GF-D8 (cell line): ENCODE measurements around the gene SPHK2.
"Not testable (repeated sequence)": the region's sequence is repeated elsewhere in the genome, so short reads cannot be mapped to it uniquely, and the experiment has no call there.

ENCODE experiments used
- DNase-seq: peaks from one replicate; lab custom pipeline; 2025; lab: John Stamatoyannopoulos, UW

The SPHK2 gene

DNA sequence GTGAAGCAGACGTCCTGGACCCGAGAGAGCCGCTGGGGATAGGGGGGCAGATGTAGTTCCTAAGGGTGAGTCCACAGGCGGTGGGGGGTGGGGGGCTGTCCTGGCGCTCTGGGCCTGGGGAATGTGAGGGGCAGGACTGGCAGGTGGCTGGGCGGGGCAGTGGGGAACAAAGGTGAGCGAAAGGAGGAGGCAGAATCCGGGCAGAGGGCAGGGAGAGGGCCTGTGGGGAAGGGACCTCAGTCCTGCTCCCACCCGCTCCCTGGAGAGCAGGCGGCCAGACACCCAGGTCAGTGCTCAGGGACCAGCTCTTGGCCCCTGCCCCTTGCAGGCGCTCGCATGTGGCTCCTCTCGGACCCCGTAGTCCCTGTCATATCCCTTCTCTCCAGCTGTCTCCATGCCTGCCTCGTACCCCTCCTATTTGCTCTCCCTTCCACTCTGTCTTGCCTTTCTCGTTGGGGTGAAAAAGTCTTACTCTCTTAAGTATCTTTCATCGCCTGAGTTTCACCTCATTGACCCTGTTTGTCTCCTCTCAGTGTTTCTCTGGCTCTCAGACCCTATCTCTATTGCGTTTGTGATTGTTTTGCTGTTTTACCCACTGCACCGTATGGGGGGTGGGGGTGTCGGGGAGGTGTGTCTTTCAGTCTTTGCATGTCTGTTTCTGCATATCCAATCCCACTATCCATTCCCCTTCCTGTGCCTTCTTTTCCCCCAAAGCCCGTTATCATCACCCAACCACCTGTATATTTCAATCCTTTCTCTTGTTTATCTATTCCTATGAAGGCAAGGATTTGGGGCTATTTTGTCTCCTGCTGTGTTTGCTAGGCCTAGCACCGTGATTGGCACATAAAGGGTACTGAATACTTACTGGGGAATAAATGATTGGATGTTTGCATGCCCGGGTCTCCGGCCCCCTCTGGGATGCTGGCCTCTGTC, 5.8 kb downstream of the SPHK2 start:
- no peak for DNase-seq

DNA sequence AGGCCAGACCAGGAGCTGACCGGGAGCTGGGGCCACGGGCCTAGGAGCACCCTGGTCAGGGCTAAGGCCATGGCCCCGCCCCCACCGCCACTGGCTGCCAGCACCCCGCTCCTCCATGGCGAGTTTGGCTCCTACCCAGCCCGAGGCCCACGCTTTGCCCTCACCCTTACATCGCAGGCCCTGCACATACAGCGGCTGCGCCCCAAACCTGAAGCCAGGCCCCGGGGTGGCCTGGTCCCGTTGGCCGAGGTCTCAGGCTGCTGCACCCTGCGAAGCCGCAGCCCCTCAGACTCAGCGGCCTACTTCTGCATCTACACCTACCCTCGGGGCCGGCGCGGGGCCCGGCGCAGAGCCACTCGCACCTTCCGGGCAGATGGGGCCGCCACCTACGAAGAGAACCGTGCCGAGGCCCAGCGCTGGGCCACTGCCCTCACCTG, 6.6 kb downstream of the SPHK2 start:
- no peak for DNase-seq

DNA sequence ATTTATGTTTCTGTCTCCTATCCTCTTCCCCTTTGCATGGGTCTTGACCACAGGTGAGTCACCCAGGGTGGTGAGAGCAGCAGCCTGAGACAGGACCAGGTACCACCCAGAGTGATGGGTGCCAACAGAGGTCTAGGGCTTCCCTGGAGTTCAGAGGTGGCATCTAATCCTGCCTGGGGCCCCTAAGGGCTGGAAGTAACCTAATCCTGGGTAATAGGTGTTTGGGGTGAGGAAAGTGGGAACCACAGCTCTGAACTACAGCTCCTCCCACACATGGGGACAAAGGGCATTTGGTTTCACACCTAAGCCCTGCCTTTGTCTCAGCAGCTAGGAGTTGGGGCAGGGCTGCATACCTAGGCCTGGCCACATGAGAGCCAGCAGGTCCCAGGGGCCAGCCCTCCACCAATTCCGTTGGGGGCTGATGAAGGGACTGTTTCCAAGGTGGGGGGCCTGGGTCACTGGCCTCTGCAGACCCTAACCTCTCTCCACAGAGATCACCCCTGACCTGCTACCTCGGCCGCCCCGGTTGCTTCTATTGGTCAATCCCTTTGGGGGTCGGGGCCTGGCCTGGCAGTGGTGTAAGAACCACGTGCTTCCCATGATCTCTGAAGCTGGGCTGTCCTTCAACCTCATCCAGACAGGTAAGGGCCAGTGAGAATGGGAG, 8.0 kb downstream of the SPHK2 start:
- no peak for DNase-seq

DNA sequence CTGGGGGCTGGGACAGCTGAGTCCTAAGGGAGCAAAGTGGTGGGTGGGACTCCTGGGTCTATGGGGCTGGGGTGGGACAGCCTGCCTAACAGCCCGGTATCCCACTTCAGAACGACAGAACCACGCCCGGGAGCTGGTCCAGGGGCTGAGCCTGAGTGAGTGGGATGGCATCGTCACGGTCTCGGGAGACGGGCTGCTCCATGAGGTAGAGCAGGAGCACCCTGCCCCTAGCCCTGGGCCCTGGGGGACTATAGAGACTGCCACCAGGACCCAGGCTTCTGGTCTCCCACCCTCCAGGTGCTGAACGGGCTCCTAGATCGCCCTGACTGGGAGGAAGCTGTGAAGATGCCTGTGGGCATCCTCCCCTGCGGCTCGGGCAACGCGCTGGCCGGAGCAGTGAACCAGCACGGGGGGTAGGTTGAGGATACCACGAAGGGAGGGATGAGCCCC, 8.6 kb downstream of the SPHK2 start:
- DNase-seq: no peak

DNA sequence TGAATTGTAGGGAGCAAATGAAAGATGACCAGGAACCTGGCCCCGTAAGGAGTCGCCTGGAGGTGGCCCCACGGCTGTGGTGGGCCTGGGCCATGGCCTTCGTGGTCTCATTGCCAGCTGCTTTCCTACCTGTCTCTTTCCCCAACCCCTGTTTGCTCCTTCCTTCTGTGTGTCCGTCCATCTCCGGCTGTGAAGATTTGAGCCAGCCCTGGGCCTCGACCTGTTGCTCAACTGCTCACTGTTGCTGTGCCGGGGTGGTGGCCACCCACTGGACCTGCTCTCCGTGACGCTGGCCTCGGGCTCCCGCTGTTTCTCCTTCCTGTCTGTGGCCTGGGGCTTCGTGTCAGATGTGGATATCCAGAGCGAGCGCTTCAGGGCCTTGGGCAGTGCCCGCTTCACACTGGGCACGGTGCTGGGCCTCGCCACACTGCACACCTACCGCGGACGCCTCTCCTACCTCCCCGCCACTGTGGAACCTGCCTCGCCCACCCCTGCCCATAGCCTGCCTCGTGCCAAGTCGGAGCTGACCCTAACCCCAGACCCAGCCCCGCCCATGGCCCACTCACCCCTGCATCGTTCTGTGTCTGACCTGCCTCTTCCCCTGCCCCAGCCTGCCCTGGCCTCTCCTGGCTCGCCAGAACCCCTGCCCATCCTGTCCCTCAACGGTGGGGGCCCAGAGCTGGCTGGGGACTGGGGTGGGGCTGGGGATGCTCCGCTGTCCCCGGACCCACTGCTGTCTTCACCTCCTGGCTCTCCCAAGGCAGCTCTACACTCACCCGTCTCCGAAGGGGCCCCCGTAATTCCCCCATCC, 9.4 kb downstream of the SPHK2 start:
- no peak for DNase-seq

DNA sequence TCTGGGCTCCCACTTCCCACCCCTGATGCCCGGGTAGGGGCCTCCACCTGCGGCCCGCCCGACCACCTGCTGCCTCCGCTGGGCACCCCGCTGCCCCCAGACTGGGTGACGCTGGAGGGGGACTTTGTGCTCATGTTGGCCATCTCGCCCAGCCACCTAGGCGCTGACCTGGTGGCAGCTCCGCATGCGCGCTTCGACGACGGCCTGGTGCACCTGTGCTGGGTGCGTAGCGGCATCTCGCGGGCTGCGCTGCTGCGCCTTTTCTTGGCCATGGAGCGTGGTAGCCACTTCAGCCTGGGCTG, 9.9 kb downstream of the SPHK2 start:
- DNase-seq: no peak

DNA sequence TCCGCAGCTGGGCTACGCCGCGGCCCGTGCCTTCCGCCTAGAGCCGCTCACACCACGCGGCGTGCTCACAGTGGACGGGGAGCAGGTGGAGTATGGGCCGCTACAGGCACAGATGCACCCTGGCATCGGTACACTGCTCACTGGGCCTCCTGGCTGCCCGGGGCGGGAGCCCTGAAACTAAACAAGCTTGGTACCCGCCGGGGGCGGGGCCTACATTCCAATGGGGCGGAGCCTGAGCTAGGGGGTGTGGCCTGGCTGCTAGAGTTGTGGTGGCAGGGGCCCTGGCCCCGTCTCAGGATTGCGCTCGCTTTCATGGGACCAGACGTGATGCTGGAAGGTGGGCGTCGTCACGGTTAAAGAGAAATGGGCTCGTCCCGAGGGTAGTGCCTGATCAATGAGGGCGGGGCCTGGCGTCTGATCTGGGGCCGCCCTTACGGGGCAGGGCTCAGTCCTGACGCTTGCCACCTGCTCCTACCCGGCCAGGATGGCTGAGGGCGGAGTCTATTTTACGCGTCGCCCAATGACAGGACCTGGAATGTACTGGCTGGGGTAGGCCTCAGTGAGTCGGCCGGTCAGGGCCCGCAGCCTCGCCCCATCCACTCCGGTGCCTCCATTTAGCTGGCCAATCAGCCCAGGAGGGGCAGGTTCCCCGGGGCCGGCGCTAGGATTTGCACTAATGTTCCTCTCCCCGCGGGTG, 10.4 kb downstream of the SPHK2 start:
- DNase-seq: no peak

DNA sequence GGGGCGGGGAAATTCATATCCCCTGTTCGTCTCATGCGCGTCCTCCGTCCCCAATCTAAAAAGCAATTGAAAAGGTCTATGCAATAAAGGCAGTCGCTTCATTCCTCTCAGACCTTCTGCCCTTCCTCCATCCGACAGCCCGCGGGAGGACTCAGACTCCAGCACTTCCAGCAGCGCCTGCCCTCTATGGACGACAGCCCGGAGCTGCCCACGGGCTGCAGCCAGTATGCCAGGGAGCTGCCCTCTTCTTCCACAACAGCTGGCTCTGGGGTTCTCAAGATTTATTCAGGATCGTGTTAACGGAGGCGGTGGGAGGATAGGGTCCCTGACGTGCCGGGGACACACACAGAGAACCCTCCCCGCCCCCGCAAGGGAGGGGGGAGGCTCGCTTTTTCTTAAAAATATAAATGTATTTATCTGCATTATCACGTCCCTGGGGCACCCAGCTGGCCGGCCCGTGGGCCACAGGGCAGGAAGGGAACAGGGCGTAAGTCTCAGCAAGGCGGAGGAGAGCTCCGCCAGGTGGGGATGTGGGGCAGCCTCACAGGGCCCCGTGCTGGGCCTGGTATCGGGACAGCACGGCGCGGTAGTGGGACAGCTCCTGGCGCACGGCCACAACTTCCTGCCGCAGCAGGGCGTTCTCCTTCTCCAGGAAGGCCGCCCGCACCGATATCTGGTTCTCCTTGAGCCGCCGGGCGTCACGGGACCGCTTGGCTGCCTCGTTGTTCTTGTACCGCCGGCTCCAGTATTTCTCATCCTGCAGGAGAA, 11.2 kb downstream of the SPHK2 start:
- no peak for DNase-seq

DNA sequence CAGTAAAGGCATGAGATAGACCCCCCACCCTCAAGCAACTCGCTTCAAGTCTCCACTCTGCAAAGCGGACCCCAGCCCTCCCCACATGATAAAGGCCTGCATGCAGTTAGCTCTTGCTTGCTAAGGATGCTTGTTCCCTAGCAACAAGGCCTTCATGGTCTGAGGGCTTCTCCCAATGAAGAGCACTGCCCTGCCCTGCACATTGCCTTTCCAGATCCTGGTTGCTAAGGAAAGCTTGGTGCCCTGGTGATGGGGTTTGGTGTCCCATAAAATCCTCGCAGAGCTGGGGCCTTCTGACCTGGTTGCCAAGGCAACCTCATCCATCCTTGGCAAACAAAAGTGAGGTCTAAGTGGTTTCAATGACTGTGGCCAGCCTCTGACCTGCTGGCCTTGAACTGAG, 11.9 kb downstream of the SPHK2 start:
- DNase-seq: no peak

DNA sequence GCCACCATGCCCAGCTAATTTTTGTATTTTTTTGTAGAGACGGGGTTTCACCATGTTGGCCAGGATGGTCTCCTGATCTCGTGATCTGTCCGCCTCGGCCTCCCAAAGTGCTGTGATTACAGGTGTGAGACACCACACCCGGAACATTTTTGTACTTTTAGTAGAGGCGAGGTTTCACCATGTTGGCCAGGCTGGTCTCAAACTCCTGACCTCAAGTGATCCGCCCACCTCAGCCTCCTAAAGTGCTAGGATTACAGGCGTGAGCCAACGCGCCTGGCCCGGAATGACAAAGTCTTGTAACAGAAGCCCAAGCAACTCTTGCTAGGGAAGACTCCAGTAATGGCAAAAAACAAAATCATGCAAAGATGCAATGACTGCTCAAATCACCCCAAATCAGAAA, 13.0 kb downstream of the SPHK2 start:
- DNase-seq: not testable (repeated sequence)

DNA sequence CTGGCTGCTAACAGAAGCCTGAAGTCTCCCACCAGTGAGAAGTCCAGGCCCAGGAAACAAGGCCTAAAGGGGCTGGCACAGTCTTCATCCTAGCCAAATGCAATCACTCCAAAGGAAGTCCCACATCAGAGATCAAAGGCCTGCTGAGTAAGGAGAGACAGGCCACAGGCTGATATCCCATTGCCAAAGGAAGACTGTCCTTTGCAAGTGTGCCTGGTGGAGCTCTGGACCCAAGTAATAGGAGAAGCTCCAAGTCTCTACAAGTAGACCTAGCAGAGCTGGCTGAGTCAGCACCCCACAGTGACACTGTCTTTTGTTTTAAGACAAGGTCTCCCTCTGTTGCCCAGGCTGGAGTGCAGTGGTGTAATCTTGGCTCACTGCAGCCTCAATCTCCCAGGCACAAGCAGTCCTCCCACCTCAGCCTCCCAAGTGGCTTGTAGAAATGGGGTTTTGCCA, 13.4 kb downstream of the SPHK2 start:
- no peak for DNase-seq

DNA sequence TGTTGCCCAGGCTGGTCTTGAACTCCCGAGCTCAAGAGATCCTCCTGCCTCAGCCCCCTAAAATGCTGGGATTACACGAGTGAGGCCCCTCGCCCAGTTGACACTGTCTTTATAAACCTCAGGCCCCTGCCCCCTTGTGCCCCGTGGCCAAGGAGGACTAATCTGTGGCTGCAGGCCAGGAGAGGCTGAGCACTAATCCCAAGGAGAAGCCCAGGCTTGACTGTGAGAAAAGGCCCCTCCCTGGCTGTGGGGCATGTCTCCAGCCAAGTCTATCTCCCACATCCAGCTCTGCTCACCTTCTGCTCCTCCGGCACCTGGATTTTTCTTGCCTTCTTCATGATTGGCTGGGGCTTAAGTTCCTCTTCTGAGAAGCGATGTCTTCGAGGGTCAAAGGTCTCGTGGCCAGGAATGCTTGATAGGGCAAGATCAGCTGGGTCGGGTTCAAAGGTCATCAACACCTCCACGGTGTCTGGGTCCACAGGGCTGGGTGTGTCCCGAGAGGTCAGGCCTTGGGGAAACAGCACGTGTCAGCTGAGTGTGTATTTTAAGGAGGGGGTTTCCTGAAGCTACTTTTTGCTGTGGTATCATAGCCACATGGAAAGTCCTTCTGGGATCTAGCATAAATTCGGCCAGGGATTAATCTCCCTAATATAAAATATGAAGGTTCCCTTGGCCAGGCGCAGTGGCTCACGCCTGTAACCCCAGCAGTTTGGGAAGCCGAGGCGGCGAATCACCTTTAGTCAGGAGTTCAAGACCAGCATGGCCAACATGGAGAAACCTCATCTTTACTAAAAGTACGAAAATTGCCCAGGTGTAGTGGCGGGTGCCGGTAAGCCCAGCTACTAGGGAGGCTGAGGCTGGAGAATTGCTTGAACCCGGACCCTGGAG, 14.1 kb downstream of the SPHK2 start:
- DNase-seq: no peak

DNA sequence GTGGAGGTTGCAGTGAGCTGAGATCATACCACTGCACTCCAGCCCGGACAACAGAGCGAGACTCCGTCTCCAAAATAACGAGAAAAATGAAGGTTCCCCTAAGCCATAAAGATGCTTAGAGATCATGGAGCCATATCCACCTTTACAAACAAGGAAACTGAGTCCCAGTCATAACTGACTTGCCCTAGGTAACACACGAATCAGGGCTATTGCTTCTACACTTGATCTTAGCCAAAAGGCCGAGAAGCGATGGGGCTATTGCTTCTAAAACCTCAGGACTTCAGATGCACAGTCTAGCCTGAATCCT, 14.7 kb downstream of the SPHK2 start:
- DNase-seq: no peak

DNA sequence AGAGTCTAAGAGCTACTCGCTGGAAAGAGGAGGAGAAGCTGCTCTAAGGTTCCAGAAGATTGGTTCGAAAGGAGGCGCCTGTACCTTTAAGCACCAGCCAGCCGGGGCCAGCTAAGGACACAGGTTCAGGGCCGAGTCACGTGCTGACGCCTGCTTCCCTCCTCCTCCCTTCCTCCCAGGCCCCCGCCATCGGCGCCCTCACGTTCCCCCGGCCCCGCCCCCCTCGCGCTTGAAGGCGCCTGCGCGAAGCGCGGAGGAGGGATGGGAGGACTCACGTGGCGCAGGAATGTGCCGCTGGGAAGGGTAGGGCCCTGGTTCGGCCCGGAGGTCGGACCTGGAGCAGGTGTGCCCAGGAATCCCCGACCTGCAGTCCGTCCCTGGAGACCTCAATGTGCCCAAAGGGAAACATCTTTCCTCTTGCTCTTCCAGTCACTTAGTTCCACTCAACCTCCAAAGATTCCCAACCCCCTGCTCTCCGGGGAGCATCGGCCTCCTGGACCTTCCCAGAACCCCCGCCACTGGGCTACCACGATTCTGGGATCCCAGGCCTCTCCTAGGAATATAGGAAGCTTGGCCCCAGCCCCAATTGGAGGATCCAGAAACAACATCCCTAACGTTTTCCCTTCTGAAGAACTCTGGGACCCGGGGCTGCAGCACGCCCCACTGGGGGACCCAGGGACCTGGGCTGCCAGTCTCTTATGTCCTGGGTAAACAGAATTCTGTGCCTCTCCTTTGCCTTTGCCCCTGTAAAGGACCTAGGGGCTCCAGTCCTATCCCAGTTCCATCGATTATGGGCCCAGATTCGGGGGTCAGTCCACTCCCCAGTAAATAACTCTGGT, 15.3 kb downstream of the SPHK2 start:
- peak; percentile 89 for DNase-seq

DNA sequence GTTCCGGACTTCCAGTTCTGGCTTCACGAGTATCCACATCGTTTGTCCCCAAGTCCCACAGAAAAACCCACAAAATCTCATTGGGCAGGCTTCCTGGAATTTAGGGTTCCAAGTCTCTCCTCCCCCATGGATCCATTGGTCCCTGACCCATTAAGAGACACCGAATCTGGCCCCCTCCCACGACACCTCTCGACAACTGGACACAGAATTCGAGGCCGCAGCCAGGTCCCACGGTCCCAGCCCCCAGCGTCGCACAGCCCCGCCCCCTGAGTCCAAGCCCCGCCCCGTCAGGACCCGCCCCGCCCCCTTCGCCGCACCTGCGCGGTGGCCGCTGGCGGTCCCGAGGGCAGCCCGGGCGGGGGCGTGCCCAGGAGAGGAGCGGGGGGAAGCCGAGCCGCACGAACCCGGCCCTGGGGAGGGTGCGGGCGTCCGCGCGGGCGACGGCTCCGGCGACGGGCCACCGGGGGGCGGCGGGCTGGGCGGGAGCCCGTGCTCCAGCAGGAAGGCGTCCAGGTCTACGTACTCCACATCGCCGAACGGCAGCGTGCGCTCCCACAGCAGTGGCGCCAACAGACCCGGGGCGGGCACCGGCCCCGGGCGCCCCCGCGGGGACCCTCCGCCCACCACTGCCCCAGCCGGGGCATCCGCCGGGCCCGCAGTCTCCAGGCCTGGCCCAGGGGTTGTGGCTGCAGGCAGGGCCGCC, 16.1 kb downstream of the SPHK2 start:
- peak; percentile 10 for DNase-seq

DNA sequence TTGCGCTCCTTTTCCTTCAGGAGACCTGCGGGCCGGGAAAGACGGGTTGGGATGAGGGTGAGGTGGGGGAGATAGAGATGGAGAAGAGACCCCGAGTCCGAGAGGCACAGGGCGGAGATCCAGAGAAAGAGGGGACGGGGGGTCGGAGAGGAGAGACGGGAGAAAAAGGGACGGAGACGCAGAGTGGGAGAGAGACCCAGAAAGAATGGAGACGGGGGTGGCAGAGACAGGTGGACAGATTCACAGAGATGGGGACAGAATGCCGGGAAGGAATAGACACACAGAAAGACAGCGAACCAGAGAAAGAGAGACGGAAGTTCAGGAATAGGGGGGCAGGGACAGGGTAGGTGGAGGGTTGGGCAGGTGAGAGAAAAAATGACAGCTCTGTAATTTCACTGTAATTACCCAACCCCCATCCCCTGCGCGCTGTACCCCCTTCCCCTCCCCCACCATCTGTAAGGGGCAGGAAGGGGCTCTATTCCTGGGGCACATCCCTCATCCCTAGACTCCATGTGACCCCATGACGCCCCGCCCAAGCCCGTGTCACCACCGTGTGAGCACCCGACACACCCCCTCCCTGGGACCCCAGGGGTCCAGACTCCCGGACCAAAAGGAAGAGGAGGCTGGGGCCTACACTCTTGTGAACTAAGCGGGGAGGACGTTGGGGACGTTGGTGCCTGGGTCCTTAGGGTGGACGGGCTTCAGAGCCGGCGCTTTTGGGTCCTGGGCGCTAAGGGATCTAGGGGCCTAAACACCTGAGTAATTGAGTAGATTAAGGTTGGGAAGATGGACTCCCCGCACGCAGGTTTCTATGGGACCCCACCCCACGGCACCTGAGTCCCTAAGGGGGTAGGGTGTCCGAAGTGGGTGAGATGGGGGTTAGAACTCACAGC, 16.9 kb downstream of the SPHK2 start:
- peak; percentile 3 for DNase-seq

DNA sequence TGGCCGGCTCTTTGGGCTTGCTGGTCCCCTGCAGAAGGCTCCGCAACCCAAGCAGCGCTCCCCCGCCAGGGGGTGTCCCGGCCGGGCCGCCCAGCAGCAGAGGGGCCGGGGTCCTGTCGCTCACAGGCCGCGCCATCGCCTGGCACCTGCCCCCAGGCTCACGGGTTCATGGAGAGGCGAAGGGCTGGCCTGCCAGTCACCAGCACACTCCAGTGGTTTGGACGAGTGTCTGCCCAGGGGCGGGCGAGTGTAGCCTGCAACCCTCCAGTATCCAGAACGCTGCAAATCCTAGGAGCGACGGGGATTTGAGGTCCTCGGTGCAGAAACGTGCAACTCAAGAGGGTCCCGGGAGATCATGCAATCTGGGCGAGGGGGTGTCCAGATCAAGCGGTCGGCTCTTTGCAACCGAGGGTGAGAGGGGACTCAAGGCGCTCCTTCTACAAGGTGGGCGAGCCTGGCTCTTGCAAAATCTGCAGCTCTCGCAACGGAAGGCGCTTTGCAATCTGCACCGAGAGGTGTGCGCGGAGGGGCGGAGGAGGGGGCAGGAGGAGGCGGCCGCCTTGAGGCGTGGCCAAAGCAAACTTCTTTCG, 17.6 kb downstream of the SPHK2 start, which contains the start of gene DBP:
DBP (minus strand) TSS at position 521 of the 590 bp plus-strand sequence; CDS start at position 136, 385 bp downstream.
- peak; percentile 65 for DNase-seq
